ENCODE measurements around the gene PDK4.
"Not testable (repeated sequence)": the region's sequence is repeated elsewhere in the genome, so short reads cannot be mapped to it uniquely, and the experiment has no call there.

The PDK4 gene

DNA sequence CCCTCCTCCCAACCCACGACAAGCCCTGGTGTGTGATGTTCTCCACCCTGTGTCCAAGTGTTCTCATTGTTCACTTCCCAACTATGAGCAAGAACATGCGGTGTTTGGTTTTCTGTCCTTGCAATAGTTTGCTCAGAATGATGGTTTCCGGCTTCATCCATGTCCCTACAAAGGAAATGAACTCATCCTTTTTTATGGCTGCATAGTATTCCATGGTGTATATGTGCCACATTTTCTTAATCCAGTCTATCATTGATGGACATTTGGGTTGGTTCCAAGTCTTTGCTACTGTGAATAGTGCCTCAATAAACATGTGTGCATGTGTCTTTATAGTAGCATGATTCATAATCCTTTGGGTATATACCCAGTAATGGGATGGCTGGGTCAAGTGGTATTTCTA lies 8.5 kb upstream of the PDK4 start:
- DNase-seq (ENCODE audit: low read depth), result not testable (repeated sequence)

DNA sequence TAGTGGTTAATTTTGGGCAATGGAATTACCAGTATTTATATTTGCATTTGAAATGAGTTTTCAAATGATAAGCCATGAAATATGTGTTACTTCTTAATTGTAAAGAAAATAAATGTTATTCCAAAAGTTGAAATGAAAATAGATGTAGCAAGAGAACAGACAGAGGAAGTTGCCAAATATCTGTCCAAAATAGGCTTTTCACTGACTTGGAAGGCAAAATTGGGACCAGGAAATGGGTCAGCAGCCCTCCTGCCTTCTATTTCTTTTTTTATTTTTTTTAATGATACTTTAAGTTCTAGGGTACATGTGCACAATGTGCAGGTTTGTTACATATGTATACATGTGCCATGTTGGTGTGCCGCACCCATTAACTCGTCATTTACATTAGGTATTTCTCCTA lies 8.1 kb upstream of the PDK4 start:
- not testable (repeated sequence) for DNase-seq (ENCODE audit: low read depth)

DNA sequence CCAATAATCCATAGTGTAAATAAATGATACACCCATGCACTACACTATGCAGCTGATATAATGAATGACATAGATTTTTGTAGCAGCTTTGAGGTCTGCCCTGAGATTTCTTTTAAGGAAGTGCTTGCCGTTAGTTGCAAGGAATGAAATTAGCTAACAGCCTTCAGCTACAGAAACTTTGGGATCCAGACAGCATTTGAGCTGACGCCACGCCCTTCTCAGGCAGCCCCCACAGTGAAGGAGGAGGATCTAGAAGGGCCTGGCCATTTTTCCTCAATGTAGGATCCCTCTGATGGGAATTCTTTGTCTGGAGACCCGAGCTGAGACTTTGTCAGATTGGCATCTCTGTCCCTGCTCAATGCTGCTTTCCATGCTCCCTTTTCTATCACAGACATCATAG lies 6.1 kb upstream of the PDK4 start:
- DNase-seq (ENCODE audit: low read depth), result no peak

DNA sequence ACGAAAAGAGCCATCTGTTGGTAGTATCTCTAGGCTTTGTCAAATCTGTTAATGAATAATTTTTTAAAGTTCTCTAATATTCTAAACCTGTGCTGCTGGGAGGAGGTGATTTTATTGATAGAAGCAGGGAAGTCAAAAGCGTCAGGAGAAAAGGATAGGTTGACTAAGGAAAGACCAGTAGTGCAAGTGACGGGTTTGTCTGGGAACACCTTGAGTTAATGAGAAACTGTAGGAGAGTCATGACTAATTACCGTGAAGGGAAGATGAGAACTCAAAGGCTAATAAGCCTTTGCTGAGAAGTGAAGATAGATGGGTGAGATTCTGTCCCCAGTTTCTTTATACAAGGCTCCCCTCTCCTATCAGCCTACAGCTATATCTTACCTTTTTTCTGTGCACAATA lies 5.0 kb upstream of the PDK4 start:
- DNase-seq (ENCODE audit: low read depth), result no peak

DNA sequence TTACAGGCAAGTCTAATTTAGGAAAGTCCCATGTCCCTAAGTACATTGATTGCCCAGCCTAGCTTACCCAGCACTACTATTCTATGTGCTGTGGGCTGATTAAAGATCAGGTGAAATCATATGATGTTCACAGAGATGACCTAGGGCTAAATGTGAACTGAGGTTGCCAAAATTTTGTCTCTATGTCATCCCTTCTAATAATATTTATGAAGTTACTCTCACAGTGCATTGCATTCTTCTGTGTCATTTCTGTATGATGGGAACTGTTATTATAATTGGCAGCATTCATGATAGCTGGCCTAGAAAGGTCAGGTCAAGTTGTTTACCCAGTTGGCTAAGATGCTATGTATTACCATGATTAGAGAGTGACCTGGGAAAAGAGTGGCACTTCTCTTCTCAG lies 2.8 kb upstream of the PDK4 start:
- no peak for DNase-seq (ENCODE audit: low read depth)

DNA sequence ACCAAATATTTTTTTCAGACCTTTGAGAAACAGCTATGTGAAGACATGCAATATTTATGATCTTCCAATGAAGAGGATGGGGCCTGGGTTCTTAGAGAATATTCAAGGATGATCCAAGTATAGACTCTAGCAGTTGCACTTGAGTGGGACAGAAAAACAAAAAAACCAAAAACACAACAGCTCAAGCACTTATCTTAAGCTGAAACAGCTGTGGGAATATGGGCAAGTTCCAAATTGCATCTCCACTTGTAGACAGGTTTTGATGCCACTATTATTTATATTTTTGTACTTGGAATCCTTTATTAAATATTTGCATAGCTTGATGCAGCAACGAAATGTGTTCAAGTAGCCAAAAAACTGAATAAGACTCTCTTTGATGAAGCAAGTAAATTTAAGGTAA lies 2.2 kb upstream of the PDK4 start:
- no peak for DNase-seq (ENCODE audit: low read depth)

DNA sequence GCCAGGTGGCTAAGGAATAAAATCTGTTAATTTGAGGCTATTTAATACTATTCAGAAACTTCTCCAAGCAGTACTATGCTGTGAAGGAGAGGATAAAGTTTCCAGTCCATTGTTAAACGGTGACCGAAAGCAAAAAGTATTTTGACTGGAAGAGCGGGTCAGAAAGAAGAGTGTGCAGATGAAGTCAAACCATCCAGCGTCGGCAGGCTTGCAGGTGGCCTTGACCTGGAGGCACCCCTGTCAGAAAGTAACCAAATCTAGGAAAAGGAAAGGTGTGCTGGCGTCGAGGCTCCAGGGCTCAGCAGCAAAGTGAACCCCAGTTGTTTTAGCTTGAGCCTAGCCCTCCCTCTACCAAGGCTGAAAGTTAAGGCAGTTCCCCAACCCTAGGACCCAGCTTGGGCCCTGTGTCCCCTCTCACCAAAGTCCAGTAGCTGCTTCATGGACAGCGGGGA lies 544 bp downstream of the PDK4 start:
- DNase-seq (ENCODE audit: low read depth), result no peak

DNA sequence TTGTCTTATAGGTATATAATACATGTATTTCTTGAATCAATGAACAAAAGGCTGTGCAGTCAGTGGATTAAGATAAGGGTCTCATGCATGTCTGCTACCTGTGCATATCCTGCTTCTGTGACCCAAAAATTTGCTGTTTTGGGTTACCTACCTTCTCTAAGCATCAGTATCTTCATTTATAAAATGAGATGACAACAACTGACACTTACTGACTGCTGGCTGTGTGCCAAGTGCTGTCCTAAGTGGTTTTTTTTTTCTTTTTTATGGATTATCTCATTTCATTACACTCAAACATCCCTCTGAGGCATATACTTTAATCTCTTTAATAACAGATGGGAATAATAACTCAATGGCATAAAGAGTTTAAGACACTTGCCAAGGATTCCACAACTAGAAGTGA lies 2.1 kb downstream of the PDK4 start:
- no peak for DNase-seq (ENCODE audit: low read depth)

DNA sequence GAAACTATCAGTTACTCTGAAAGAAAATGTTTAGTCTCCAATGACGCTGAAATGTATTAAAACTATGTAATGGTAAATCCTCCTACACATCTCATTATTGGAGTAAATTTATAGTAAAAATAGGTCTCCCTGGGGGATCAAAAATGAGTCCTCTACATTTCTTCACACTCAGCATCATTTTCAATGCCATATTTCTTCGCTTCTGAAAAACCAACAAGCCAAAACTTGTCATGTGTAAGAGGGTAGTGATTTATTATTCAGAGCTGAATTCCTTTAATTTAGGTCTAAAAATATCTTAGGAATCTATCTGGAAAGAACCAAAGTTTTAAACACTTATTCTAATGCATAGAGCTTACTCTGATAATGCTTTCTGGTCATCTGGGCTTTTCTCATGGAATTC lies 3.0 kb downstream of the PDK4 start:
- DNase-seq (ENCODE audit: low read depth), result no peak

DNA sequence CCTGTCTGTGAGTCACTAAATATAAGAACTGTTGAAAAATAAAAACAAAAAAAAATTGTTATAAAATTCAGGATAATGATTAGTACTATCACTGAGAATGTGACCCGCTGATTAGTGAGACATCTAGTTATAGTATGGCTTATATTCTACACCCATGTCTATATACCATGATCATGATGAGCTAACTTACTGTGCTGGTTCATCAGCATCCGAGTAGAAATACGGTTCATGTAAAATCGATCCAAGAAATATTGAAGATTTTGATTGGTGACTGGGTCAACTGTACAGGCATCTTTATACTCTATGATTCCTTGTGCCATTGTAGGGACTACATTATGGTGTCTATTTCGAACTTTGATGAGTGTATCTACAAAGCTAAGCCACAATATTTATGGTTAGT lies 3.7 kb downstream of the PDK4 start:
- DNase-seq (ENCODE audit: low read depth), result no peak

DNA sequence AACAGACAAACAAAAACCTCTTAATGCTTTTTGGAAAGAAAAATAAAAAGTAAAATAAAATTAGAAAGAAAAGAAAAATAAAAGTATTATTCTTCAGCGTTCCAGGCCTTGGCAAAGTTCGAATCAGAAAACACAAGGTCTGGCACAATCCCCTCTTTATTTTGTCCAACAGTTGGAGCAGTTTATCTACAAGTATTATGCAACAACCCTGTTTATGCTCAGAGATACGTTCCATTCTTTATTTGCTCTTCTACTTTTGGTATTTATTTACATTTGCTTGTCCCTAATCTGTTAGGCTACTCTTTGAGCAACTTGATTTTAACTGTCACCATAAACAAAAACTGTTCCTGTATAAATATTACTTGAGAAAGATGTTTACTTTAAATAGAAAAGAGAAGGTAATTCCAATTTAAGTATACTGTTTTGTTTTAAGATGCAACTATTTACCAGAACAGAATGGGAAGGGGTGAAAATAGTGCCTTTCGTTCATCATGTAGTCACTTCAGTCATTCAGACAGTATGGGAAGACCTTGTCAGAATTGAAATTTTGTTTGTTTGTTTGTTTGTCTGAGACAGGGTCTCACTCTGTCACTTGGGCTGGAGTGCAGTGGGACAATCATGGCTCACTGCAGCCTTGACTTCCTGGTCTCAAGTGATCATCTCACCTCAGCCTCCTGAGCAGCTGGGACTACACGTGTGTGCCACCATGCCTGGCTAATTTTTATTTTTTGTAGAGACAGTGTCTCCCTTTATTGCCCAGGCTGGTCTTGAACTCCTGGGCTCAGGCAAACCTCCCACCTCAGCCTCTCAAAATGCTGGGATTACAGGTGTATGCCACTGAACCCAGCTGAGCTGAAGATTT lies 5.7 kb downstream of the PDK4 start:
- no peak for DNase-seq (ENCODE audit: low read depth)

DNA sequence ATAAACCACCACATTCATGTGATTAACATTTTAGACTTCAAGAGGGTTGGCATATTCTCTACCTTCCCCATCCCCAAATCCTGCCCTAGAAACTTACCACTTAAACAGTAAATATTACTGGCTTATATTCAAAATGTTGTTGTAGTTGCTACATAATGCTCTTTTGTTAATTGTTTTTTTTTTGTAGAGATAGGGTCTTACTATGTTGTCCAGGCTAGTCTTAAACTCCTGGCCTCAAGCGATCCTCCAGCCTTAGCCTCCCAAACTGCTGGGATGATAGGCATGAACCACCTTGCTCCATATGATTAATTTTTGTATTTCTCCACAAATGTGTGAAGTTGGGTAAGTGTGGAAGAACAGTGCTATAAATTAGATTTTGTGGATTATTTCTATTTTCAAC lies 6.5 kb downstream of the PDK4 start:
- DNase-seq (ENCODE audit: low read depth), result no peak

DNA sequence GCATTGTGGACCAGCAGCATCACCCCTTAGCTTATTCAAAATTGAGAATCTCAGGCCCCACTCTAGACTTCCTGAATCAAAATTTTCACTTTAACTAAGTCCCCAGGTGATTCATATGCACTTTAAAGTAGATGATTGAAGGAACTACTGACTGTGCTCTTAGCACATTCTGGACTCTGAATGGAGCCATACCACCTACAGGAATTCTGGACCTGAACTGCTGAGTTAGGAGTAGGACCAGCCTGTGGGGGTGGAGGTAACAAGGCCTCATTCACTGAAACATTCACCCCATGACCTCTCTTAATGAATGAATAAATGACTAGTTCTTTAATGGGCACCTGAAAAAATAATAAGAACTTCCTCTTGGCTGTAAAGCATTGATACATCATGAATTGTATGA lies 7.3 kb downstream of the PDK4 start:
- DNase-seq (ENCODE audit: low read depth), result no peak

DNA sequence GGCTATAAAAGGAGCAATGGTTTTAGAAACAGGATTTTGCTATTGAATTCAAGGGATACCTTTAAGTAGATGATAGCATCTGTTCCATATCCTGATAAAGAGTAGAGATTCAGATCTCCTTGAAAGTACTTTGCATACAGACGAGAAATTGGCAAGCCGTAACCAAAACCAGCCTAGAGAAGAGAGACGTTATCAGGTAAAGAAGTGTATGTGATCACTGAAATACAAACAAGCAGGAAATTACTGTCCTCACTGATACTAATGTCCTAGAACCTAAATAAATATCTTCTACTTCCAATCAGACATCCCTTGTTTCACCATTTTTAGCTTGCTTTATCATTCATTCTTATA lies 9.4 kb downstream of the PDK4 start:
- DNase-seq (ENCODE audit: low read depth), result no peak

DNA sequence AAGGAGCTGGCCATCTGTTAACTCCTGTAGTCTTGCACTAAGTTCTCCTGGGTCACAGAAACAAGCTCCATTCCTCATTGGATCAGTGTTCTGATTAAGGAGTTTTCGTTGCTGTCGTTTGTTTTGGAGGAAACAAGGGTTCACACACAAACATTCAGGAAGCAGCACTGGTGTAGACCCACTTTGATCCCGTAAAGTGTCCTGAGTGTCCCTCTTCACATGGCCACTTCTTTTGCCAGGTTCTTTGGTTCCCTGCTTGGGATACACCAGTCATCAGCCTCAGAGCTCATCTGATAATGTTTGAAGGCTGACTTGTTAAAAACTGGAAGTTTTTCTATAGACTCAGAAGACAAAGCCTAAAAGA lies 10.9 kb downstream of the PDK4 start:
- DNase-seq (ENCODE audit: low read depth), result no peak

DNA sequence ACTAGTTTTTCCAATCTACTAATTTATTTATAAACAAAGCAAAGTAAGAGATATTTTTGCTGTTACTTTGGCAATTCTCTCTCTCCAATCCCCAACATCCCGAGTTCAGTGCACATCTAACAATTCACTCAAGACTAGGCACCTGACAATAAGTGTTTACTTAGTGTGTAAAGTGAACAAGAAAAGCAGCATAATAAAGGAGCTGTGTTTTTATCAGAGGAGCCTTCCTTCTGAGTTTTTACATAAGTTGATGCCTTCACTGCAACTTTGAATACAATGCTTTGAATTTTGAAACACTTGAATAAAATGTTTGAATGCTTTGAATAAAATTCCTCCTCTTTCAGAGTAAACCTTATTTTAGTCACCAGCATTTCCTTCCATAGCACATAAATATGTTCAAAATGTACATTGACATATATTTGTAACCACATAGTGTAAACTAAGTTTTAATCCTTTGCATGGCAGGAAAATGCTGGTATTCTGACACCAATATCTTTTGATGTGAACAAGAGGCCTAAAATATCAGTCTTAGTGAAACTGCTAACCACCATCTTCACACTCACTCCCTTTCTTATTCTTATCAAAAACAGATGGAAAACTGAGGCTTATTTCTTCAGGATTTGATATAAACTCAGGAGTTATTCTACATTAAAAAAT lies 11.4 kb downstream of the PDK4 start:
- DNase-seq (ENCODE audit: low read depth), result no peak

DNA sequence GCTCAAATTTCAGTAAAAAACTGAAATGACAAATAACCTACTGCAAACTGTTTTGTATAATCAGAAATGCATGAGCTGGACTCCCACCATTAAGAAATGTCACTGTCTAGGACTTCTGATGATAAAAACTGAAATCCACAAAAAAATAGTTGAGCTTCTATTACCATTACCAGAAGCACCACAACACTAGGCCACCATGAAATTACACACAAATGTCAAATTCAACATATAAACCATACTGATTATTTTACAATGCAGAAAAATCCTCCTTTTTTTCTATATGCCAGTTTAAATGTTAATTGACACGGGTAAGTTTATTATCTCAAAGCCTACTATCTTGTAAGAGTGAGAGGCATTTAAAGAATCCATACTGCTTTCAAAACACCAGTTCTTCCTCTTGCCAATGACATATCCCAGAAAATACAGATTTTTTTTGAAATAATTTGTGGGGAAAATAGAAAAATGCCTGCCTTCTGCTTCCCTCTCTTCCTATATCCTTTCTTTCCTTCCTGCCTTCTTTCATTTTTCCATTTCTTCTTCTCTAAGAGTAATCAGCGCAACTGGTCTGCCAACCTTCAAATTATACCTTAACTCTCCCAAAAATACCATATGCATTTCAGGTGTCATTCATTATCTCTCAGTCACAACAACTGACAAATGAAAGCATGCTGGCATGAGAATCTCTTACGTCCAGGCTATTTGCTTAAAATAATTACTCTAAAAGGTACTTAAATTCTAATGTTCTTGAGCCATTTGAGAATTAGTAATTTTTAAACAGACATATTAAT lies 12.3 kb downstream of the PDK4 start:
- DNase-seq (ENCODE audit: low read depth), result no peak

DNA sequence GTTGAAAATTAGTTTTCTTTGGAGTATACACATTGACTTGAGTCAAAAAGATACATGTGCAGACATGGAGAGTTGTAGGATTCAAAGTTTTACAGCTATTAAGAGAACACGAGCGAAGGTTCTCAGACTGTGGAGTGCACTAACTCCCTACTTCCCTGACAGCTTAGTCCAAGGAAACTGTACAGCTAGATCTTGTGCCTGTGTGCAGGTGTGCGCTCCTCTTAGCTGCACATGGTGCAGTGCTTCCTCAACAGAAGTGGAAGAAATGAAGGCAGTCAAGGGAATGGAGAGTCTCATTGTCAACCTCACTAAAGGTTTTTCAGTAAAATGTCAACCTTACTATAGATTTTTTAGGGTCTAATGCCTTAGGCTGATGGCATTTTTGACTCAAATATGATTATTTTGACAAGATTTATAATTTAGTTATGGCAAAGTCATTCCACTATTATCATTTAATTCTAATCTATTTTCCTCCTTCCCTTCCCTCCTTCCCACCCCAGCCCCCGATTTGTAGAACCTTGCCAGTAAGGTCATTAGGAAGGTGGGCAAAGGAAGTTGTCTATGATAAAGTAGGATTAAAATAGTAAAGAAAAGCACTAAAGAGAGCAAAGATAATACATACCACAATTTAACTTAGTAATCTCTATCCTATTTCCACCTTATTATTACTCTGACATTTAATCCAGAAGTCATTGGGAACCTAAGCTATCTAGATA lies 13.6 kb downstream of the PDK4 start:
- DNase-seq (ENCODE audit: low read depth), result no peak

DNA sequence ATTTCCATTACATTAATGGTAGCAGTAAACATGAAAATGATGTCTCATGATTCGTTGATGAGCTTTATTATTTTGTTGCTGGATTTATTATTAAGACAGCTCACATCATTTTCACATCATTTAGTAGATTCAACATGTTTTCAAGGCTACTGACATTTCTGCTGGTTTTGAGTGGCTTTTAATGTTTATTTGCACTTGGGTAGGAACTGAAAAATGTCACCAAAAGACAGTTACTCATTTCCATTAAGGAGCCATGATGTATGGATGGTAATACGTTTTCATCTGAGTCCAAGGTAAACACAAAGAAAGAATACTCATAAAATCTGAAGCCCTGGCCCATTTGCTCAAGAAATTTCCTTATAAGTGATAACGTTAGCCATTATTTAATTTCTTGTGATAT lies 14.8 kb downstream of the PDK4 start:
- no peak for DNase-seq (ENCODE audit: low read depth)

DNA sequence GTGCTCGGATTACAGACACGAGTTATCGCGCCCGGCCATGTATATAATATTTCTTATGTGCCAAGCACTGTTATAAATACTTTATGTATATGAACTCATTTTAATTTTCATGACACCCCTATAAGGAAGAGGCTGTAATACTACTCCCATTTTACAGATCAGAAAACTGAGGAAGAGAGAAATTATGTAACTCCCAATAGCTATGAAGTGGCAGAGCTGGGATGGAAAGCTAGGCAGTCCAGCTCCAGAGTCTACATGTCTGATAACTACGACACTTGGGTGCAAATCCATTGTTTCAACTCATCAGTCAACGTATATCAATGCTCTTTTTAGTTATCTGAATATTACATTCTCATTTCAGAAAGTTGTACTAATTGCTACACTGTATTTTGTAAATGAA lies 17.0 kb downstream of the PDK4 start:
- DNase-seq (ENCODE audit: low read depth), result no peak

DNA sequence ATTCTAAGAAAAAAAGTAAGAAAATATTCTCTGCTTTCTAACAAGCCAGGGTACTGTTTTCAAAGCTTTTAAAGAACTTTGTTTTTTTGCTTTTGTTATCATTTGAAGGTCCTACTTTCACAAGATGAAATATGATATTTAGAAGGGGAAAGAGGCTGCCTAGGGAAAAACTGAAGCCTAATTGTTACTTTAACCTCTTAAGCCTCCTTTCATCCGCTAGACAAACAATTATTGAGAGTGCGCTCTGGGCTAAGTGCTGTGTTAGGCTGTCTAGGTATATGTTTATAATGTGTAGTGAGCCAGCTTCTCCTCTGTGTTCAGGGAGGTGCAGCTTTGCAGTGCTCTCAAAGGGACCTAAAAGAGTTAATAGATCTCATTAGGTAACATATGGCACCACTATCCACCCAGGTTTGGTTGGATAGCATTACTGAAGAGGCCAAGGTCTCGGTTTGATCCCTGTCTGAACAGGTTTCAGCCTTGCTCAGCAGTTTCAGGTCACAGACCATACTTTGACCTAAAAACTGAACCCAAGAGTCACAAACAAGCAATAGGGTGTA lies 17.9 kb downstream of the PDK4 start:
- DNase-seq (ENCODE audit: low read depth), result no peak

DNA sequence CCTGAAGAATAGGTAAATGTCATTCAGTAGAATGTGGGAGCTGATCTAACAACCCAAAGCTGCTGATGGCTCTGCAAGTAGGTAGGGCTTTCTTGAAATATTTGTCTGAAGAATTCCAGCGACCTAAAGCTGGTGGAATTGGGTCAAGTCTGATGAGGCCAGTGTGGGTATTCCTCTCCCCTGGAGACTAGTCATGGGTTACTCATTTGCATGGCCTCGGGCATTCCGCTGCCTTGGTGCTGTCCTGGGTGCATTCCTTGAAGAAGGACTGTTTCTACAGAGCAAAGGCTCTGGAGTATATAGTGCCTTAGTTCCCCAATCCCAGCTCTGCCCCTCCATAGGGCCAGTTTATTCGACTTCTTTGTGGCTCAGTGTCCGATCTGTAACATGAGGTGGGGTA lies 19.2 kb downstream of the PDK4 start:
- no peak for DNase-seq (ENCODE audit: low read depth)
